K562 (cell line): ENCODE results near the gene RPH3AL. TPM values are rescaled to one million over a fixed set of nuclear protein-coding genes. Genes with fewer than 3 reads are reported as not detected.

Experiments
- ATAC-seq: fragments of 200-7000 bp; cut with Tn5 transposase; 3 replicates; pipeline ENCODE4 v1.9.1; 2020; ENCODE audit warnings: moderate library complexity
- BruUV-seq: library from RNA; stranded (reverse); fragments of 400-500 nt; replicated peaks from 2 replicates; lab custom pipeline; 2021; lab: Mats Ljungman, UMichigan
- CTCF ChIA-PET: fragments of 300-600 bp; formaldehyde crosslinking; extraction: SDS; loops from one replicate; lab custom pipeline; 2021; ENCODE audit warnings: low intra/inter-chr PET ratio; lab: Yijun Ruan, JAX
- POLR2A ChIA-PET: fragments of 300-600, 350-650 bp; sonication (Branson Sonifier 250); formaldehyde crosslinking; extraction: SDS; loops from one replicate; lab custom pipeline; 2021; ENCODE audit warnings: antibody characterized with exemption, inconsistent platforms; lab: Yijun Ruan, JAX
- DNase-seq, 4 experiments: peaks; one replicate each; pipeline versions ENCODE4 v3.0.0 to v3.0.0-alpha.2; 2011 to 2018; ENCODE audit warnings: low spot score in 3 of 4, mixed read lengths in 3 of 4; ENCODE audit errors: extremely low read depth in 1 of 4
- FAIRE-seq: peaks from 2 replicates; lab custom pipeline; 2011; peaks lifted over from hg19 to GRCh38; lab: Jason Lieb, UNC
- H2AFZ ChIP-seq: 2 replicates; pipeline ENCODE4 v1.6.0; 2011; ENCODE audit warnings: low read depth, low read length, control low read depth, inconsistent platforms
- H3K27ac ChIP-seq: fragments of 200-600 bp; 3 replicates; pipeline ENCODE4 v1.8.0; 2011; ENCODE audit warnings: low read depth, mild to moderate bottlenecking, control low read depth, inconsistent platforms, low read length, moderate library complexity, mixed read lengths; ENCODE audit errors: extremely low read depth
- H3K27me3 ChIP-seq, 2 experiments: fragments of 300-600 bp in 1 of 2; 2 replicates in 1 of 2; 3 replicates in 1 of 2; pipeline versions ENCODE4 v1.6.0 to v1.8.0; 2011; ENCODE audit warnings: inconsistent platforms in 2 of 2, low read length in 2 of 2, mild to moderate bottlenecking in 1 of 2, mixed read lengths in 1 of 2, moderate library complexity in 1 of 2; ENCODE audit not compliant: control insufficient read depth in 2 of 2, insufficient read depth in 2 of 2
- H3K36me3 ChIP-seq: fragments of 300-600 bp; 3 replicates; pipeline ENCODE4 v1.8.0; 2011; ENCODE audit warnings: mild to moderate bottlenecking, low read length, inconsistent platforms; ENCODE audit not compliant: control insufficient read depth, insufficient read depth
- H3K4me1 ChIP-seq, 2 experiments: fragments of 200-600 bp in 1 of 2; replicated peaks in 1 of 2; 2 replicates in 1 of 2; 3 replicates in 1 of 2; pipeline versions ENCODE4 v1.5.1 to v1.8.0; 2011; ENCODE audit warnings: inconsistent platforms in 2 of 2, low read length in 2 of 2, mild to moderate bottlenecking in 1 of 2, mixed read lengths in 1 of 2, moderate library complexity in 1 of 2; ENCODE audit not compliant: control insufficient read depth in 2 of 2, insufficient read depth in 2 of 2
- H3K4me2 ChIP-seq: 2 replicates; pipeline ENCODE4 v1.6.1; 2011; ENCODE audit warnings: low read length, control low read depth, inconsistent platforms, mixed read lengths; ENCODE audit not compliant: insufficient read depth
- H3K4me3 ChIP-seq: fragments of 200-600 bp; sonication (generic), shearing (Covaris generic); 2 replicates; pipeline ENCODE4 v1.5.1; 2016; ENCODE audit warnings: control low read depth, inconsistent platforms
- H3K79me2 ChIP-seq: fragments of 200-600 bp; 3 replicates; pipeline ENCODE4 v1.8.0; 2011; ENCODE audit warnings: low read length, inconsistent platforms; ENCODE audit not compliant: control insufficient read depth, insufficient read depth
- H3K9ac ChIP-seq, 2 experiments: 2 replicates each; pipeline versions ENCODE4 v1.6.0 to v1.6.1; 2011; ENCODE audit warnings: low read depth in 2 of 2, low read length in 2 of 2, control low read depth in 1 of 2, inconsistent platforms in 1 of 2, mild to moderate bottlenecking in 1 of 2, mixed read lengths in 1 of 2; ENCODE audit not compliant: insufficient read depth in 1 of 2
- H3K9me1 ChIP-seq: one replicate; pipeline ENCODE4 v1.6.0; 2011; ENCODE audit warnings: inconsistent platforms, mild to moderate bottlenecking, low read length, moderate library complexity; ENCODE audit not compliant: control insufficient read depth, insufficient read depth
- H3K9me3 ChIP-seq: replicated peaks from 2 replicates; pipeline ENCODE4 v1.5.1; 2011; ENCODE audit warnings: low read depth, low read length, inconsistent platforms; ENCODE audit not compliant: control insufficient read depth, insufficient read depth
- H4K20me1 ChIP-seq: replicated peaks from 2 replicates; pipeline ENCODE4 v1.6.1; 2011; ENCODE audit warnings: low read length, inconsistent platforms, mixed read lengths; ENCODE audit not compliant: control insufficient read depth, insufficient read depth
- ASH1L ChIP-seq: fragments of 450-650 bp; IDR thresholded peaks from 2 replicates; pipeline ENCODE4 v1.6.1; 2018; ENCODE audit warnings: borderline replicate concordance, mild to moderate bottlenecking, low read depth; ENCODE audit not compliant: partially characterized antibody
- BRF1 ChIP-seq: IDR thresholded peaks from 3 replicates; pipeline ENCODE4 v1.6.1; 2011; ENCODE audit warnings: borderline replicate concordance, mild to moderate bottlenecking; ENCODE audit not compliant: insufficient read length; ENCODE audit errors: extremely low read depth
- FOXM1 ChIP-seq, 2 experiments: fragments of 450-650 bp in 1 of 2; sonication (generic) in 1 of 2; formaldehyde crosslinking in 1 of 2; IDR thresholded peaks; 2 replicates each; pipeline versions ENCODE4 v1.6.1 to v1.9.0; 2017 to 2022; ENCODE audit warnings: low read depth in 2 of 2, mild to moderate bottlenecking in 2 of 2, missing genetic modification reagents in 1 of 2, moderate library complexity in 1 of 2
- L3MBTL2 ChIP-seq: fragments of 450-650 bp; IDR thresholded peaks from 2 replicates; pipeline ENCODE4 v1.6.1; 2016; ENCODE audit warnings: mild to moderate bottlenecking, moderate library complexity
- MEF2A ChIP-seq: IDR thresholded peaks from 2 replicates; pipeline ENCODE4 v1.6.1; 2011; ENCODE audit warnings: low read depth, mild to moderate bottlenecking, low read length, moderate library complexity; ENCODE audit not compliant: control insufficient read depth
- MTF1 ChIP-seq: fragments of 250-450 bp; sonication (Bioruptor Pico); IDR thresholded peaks from 2 replicates; pipeline ENCODE4 v1.9.0; 2021; ENCODE audit warnings: moderate library complexity, mild to moderate bottlenecking, inconsistent platforms, borderline replicate concordance
- SP2 ChIP-seq: IDR thresholded peaks from 2 replicates; pipeline ENCODE4 v1.6.1; 2011; ENCODE audit warnings: mild to moderate bottlenecking, low read depth, low read length, moderate library complexity; ENCODE audit not compliant: poor library complexity, severe bottlenecking; ENCODE audit errors: extremely low read depth
- ZFPM2 ChIP-seq: fragments of 250-450 bp; sonication (Bioruptor Pico); IDR thresholded peaks from 2 replicates; pipeline ENCODE4 v1.5.1; 2022; ENCODE audit warnings: mild to moderate bottlenecking
- ZNF347 ChIP-seq: fragments of 450-650 bp; formaldehyde crosslinking; IDR thresholded peaks from 2 replicates; pipeline ENCODE4 v1.4.0; 2020; ENCODE audit warnings: low read depth, mild to moderate bottlenecking, moderate library complexity
- ZNF696 ChIP-seq: fragments of 250-450 bp; sonication (Bioruptor Pico); conservative IDR thresholded peaks from 2 replicates; pipeline ENCODE4 v1.4.0; 2020; ENCODE audit warnings: mild to moderate bottlenecking, moderate library complexity
- WGBS: fragments of 100-300 bp; shearing (Covaris generic); methylation state at CpG from one replicate; pipeline ENCODE4 v1.1.6; 2016; ENCODE audit warnings: low coverage, mixed read lengths; ENCODE audit not compliant: insufficient coverage; ENCODE audit errors: missing lambda C conversion rate; 5-methylcytosine and 5-hydroxymethylcytosine counted together
- in situ Hi-C: fragments of 300-500 bp; cut with MboI; formaldehyde crosslinking; loops from 4 replicates; pipeline ENCODE4 v1.15.0; 2018; ENCODE audit warnings: inconsistent platforms, mixed read lengths
- intact Hi-C: fragments of 100-400 bp; cut with micrococcal nuclease; formaldehyde crosslinking; loops from 2 replicates; pipeline ENCODE4 v1.14.2; 2022
- polyA plus RNA-seq, 8 experiments: library from polyadenylated mRNA; depleted of rRNA in 4 of 8; stranded (reverse) in 5 of 8; unstranded in 3 of 8; fragments of >200 nt; fragmentation: Nextera tagmentation in 2 of 8; fragmentation: Illumina TruSeq in 1 of 8; extraction: Ambion mirVana in 2 of 8; extraction: Trizol in 1 of 8; gene quantifications; 2 replicates each; pipeline versions ENCODE4 v1.2.1 to v1.2.3, GENCODE V29; 2011 to 2014; ENCODE audit warnings: inconsistent platforms in 1 of 8, missing spikeins in 1 of 8
- total RNA-seq, 7 experiments: library from RNA; depleted of rRNA in 6 of 7; stranded (reverse); fragments of >200 nt in 6 of 7; fragmentation: Illumina TruSeq in 2 of 7; extraction: Trizol in 2 of 7; gene quantifications; 2 replicates each; pipeline versions ENCODE4 v1.2.1 to v1.2.3, GENCODE V29; 2011 to 2021; ENCODE audit warnings: low replicate concordance in 1 of 7
- TF ChIP-seq, protein P1 (sequence below), 2 experiments: fragments of 450-650 bp in 1 of 2; IDR thresholded peaks; 2 replicates each; pipeline ENCODE4 v1.6.1; 2011 to 2017; ENCODE audit warnings: low read depth in 2 of 2, antibody characterized with exemption in 1 of 2, borderline replicate concordance in 1 of 2, low read length in 1 of 2, mild to moderate bottlenecking in 1 of 2, mixed read lengths in 1 of 2; ENCODE audit not compliant: control insufficient read depth in 1 of 2
- TF ChIP-seq, protein P2 (sequence below): fragments of 250-450 bp; sonication (Bioruptor Pico); IDR thresholded peaks from 2 replicates; pipeline ENCODE4 v1.8.0; 2021; ENCODE audit warnings: mild to moderate bottlenecking, moderate library complexity
- TF ChIP-seq, protein P3 (sequence below): sonication (generic); IDR thresholded peaks from 2 replicates; pipeline ENCODE4 v1.6.1; 2016

Gene RPH3AL
- total and polyA plus RNA-seq, 9 of the 15 experiments (the other 6 are each of a cell fraction or from before 2014, with no cell fraction given), result 0.18 to 1.7 (median 0.39) TPM

DNA sequence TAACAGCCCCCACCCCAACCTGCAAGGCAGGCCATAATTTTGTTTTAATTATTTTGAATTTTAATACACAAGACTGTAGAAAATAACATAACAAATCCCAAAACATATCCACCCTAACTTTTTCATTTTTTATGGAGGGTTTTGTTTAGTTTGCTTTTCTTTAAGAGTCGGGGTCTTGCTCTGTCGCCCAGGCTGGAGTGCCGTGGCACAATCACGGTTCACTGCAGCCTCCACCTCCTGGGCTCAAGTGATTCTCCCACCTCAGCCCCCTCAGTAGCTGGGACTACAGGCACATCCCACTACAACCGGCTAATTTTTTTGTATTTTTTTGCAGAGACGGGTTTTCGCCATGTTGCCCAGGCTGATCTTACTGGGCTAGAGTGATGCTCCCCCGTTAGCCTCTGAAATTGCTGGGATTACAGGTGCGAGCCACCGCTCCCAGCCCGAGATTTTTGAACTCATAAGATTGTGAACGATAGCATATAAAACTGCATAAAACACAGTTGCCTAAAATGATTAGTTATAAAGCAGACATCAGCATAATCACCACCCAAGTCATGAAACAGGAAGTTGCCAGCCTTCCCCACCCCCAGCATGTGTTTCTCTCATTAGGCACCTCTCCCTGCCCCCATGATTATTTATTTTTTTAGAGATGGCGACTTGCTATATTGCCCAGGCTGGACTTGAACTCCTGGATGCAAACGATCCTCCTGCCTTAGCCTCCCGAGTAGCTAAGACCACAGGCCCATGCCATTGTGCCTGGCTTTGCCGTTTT lies 157.6 kb downstream of the RPH3AL start:
- no TSS peak for BruUV-seq
- no peak for ATAC-seq
- Histone ChIP-seq H3K4me1 (no peaks in the 10 kb centered on the region), H3K4me3 (no peak overlapping the region), H3K9ac (no peak overlapping the region), H3K79me2 (no peaks in the 10 kb centered on the region), H3K4me2 (no peak overlapping the region), H3K36me3 (no peaks in the 10 kb centered on the region), H2AFZ (no peak overlapping the region), H3K9me3 (no peaks in the 10 kb centered on the region), H3K27ac (no peak overlapping the region), H3K27me3 (peaks cover 0 to 25% of the 10 kb centered on the region in 2 experiments; a peak in 2 of 5 replicates), H4K20me1 (no peaks in the 10 kb centered on the region), H3K9me1 (no peaks in the 10 kb centered on the region)
- intact Hi-C loops, result no loop called here
- FAIRE-seq, result no peak
- POLR2A ChIA-PET, result no interaction called here
- CTCF ChIA-PET, result no interaction called here
- under 1% methylated on average over 15 of the region's 16 CpGs for WGBS
- no peak for DNase-seq
- in situ Hi-C loops, result no loop called here
- TF ChIP-seq, protein P1, sequence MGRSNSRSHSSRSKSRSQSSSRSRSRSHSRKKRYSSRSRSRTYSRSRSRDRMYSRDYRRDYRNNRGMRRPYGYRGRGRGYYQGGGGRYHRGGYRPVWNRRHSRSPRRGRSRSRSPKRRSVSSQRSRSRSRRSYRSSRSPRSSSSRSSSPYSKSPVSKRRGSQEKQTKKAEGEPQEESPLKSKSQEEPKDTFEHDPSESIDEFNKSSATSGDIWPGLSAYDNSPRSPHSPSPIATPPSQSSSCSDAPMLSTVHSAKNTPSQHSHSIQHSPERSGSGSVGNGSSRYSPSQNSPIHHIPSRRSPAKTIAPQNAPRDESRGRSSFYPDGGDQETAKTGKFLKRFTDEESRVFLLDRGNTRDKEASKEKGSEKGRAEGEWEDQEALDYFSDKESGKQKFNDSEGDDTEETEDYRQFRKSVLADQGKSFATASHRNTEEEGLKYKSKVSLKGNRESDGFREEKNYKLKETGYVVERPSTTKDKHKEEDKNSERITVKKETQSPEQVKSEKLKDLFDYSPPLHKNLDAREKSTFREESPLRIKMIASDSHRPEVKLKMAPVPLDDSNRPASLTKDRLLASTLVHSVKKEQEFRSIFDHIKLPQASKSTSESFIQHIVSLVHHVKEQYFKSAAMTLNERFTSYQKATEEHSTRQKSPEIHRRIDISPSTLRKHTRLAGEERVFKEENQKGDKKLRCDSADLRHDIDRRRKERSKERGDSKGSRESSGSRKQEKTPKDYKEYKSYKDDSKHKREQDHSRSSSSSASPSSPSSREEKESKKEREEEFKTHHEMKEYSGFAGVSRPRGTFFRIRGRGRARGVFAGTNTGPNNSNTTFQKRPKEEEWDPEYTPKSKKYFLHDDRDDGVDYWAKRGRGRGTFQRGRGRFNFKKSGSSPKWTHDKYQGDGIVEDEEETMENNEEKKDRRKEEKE (IDR thresholded peaks at IDR 0.05; ENCODE audit: borderline replicate concordance in 1 of 2, control insufficient read depth in 1 of 2, low read depth in 2 of 2, low read length in 1 of 2), result no peak
- TF ChIP-seq, protein P2, sequence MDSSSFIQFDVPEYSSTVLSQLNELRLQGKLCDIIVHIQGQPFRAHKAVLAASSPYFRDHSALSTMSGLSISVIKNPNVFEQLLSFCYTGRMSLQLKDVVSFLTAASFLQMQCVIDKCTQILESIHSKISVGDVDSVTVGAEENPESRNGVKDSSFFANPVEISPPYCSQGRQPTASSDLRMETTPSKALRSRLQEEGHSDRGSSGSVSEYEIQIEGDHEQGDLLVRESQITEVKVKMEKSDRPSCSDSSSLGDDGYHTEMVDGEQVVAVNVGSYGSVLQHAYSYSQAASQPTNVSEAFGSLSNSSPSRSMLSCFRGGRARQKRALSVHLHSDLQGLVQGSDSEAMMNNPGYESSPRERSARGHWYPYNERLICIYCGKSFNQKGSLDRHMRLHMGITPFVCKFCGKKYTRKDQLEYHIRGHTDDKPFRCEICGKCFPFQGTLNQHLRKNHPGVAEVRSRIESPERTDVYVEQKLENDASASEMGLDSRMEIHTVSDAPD (CRISPR knock-in tag), result no peak
- TF ChIP-seq BRF1 (no peak), L3MBTL2 (no peak), ZNF347 (CRISPR knock-in tag) (no peak), SP2 (no peak), ZFPM2 (CRISPR knock-in tag) (no peak), ZNF696 (CRISPR knock-in tag) (no peak), MEF2A (no peak), MTF1 (CRISPR knock-in tag) (no peak), ASH1L (no peak), FOXM1 (IDR thresholded peaks at IDR 0.05; ENCODE audit: low read depth) (no peak), FOXM1 (CRISPR knock-in tag; IDR thresholded peaks at IDR 0.05; ENCODE audit: low read depth) (no peak)
- TF ChIP-seq, protein P3, sequence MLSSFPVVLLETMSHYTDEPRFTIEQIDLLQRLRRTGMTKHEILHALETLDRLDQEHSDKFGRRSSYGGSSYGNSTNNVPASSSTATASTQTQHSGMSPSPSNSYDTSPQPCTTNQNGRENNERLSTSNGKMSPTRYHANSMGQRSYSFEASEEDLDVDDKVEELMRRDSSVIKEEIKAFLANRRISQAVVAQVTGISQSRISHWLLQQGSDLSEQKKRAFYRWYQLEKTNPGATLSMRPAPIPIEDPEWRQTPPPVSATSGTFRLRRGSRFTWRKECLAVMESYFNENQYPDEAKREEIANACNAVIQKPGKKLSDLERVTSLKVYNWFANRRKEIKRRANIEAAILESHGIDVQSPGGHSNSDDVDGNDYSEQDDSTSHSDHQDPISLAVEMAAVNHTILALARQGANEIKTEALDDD, result no peak
